Activated CD8-positive, alpha-beta memory T cell treated with anti-CD3 and anti-CD28 coated beads, Interleukin-2, amount 50 U/mL, for 24 hours (primary cell): ENCODE data around the gene TMEM218.
"Not testable (repeated sequence)": the region's sequence is repeated elsewhere in the genome, so short reads cannot be mapped to it uniquely, and the experiment has no call there.

Experiments used
- DNase-seq: peaks from one replicate; pipeline ENCODE4 v3.0.0-alpha.2; 2020; ENCODE audit errors: extremely low read depth

TMEM218 gene

DNA sequence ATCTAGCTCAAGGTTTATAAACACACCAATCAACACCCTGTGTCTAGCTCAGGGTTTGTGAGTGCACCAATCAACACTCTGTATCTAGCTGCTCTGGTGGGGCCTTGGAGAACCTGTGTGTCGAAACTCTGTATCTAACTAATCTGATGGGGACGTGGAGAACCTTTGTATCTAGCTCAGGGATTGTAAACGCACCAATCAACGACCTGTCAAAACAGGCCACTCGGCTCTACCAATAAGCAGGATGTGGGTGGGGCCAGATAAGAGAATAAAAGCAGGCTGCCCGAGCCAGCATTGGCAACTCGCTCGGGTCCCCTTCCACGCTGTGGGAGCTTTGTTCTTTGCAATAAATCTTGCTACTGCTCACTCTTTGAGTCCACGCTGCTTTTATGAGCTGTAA is 21.3 kb downstream of the TMEM218 start:
- DNase-seq = not testable (repeated sequence)

- not testable (repeated sequence) for DNase-seq
Measured at GRCh38 chr11:125089481-125089880, 21.9 kb downstream of the TMEM218 start.

DNA sequence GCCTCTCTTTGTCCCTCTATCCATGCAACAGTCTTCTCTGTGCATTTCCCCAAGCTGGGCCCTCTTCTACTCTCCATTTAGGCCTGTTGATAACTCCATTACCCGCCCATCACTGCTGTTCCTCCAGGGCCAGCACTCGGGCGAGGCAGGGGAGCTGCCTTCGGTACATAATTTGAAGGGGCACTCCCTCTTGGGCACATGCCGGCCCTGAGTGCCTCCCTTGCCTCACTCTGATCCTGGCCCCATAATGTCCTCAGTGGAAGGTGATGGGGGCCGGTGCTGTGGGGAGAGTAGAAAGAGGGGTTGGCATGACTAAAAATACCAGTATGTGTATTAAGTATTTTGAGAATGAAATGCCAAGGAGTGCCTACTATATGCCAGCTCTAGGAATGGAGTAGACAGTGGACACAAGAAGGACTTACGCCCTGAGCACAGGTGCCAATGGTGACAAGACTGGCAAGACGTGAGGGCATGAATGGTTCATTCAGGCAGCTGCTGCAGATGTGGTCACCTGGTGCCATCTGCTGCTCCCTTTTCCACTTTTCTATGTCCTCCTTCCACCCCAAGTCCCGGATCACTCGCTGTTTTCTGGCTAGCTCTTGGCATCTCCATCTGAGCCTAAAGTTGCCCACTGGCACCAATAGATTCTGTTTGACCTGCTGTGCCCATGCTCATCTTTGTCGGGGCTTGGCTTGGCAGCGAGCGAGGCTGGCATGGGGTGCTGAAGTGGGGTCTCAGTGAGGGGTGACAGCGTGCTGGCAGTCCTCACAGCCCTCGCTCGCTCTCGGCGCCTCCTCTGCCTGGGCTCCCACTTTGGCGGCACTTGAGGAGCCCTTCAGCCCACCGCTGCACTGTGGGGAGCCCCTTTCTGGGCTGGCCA is 22.6 kb downstream of the TMEM218 start:
- DNase-seq = no peak

- DNase-seq = no peak
Measured at GRCh38 chr11:125088123-125088522, 23.3 kb downstream of the TMEM218 start.

- no peak for DNase-seq
Measured at GRCh38 chr11:125086633-125087296, 24.7 kb downstream of the TMEM218 start.

GRCh38 chr11:125085301-125086081 is 25.9 kb downstream of the TMEM218 start:
- DNase-seq = no peak

GRCh38 chr11:125084761-125085231 is 26.6 kb downstream of the TMEM218 start:
- no peak for DNase-seq

DNA sequence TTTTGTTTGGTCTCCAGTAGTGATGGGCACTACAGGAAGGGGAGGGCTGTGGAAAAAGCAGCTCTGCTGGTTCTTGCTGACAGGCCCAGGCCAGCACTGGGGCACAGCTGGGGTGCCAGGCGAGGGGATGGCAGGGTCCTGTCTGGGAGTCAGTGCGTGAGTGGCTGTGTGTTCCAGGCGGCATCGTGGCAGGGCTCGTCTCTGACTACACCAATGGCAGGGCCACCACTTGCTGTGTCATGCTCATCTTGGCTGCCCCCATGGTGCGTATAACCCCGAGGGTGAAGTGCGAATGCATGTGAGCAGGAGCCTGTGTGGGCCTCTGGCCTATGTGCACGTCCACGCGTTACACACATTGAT is 27.4 kb downstream of the TMEM218 start:
- no peak for DNase-seq

- no peak for DNase-seq
Measured at GRCh38 chr11:125083312-125084056, 27.9 kb downstream of the TMEM218 start.

DNA sequence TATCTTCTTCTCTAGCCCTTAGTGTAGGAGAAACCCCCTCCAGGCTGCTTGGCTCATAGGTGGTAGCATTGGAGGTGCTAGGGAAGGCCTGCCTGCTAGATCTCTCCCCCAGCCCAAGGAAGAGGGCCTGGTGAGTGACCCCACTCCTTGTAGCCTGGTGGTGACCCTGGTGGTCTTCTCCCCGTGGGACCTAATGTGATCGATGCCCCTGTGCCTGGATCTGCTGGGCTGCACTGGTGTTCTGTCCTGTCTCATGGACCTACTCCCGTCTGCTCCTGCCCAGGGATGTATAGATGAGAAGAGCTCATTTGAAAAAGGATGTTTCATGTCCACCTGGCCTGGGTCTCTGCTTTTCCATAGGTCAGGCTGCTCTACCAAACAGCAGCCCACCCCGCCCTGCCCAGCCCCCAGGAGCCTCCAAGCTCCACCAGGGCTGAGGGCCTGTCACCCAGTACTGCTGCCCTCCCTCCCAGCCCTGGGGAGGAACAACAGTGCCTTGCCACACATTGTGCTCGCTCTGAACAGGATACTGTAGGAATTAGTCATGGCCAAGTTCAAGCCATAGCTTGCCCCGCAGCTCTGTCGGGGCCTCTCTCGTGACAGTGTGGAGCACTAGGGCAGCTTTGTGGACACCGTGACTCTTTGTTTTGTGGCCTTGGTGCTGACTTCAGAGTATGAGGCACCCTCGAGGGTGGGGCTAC is 28.7 kb downstream of the TMEM218 start:
- no peak for DNase-seq

- DNase-seq = no peak
Measured at GRCh38 chr11:125082040-125082439, 29.4 kb downstream of the TMEM218 start.

DNA sequence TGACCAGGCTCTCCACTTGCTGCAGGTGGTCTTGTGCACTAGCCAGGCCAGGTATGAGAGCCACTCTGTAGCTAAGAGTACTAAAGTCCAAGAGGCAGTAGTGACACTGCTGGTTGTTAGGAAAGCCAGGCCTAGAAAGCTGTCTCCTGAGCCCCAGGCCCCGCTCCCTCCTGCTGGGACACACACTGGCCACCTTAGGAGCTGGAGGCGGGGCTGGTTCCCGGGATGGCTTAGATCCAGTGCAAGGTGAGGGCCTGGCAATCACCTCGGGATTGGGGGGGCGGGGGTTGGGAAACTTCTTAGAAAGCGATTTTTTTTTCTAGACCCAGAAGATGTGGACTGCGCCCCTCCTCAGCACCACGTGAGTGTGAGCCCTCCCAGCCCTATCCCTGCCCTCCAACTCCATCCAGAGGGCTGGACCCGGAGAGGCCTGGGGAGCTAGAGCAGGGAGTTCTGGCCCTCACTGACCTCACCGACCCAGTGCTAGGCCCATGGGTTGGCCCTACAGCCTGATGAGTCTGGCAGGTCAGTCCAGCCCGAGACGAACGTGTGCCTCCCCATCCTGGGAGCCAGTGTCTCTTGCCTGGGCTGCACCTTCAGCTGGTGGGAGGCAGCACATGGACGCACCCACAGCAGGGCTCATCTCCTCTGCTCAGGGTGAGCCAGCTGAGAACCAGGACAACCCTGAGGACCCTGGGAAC is 30.2 kb downstream of the TMEM218 start:
- DNase-seq = no peak

DNA sequence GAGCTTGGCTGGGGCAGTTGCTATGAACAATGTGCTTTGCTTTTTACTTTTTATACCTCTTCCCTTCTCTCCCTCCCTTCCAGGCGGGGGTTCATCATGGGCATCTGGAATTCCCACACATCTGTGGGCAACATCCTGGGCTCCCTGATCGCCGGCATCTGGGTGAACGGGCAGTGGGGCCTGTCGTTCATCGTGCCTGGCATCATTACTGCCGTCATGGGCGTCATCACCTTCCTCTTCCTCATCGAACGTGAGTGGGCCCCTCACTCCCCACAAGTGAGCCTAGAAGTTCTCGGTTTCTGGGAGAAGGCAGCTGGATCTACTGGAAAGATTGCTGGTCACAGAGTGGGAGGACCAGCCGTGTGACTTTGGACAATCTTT is 30.9 kb downstream of the TMEM218 start:
- DNase-seq = no peak

GRCh38 chr11:125079878-125080530 is 31.4 kb downstream of the TMEM218 start:
- DNase-seq = no peak

- no peak for DNase-seq
Measured at GRCh38 chr11:125079151-125079877, 32.1 kb downstream of the TMEM218 start.

DNA sequence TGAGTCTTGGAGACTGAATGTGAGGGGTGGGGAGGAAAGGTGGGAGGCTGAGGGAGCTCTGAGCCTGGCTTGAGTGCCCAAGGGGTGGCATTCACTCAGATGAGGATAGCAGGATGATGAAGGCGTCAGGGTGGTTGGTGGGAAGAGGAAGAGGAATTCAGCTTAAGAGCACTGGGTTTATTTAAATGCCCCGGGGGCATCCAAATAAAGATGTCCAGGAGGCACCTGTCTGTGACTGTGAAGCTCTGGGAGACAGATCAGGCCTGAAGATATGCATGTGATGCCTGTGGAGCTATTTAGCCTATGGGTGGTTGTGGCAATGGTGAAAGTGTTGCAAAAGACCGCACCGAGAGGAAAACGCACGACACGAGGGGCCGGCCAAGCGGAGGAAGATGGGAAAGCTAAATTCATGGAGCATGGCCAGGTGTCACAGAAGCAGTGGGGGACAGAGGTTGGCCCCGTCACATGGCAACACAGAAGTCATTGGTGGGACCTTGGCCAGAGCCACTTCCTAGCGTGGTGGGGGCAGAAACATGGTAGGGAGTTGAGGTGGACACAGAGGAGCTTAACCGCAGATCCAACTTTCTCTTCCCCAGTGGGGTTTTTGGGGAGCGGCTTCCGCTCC is 32.8 kb downstream of the TMEM218 start:
- no peak for DNase-seq

- no peak for DNase-seq
Measured at GRCh38 chr11:125078016-125078415, 33.4 kb downstream of the TMEM218 start.

- no peak for DNase-seq
Measured at GRCh38 chr11:125076378-125076945, 35.0 kb downstream of the TMEM218 start.
